ENCODE results near the gene MED13.

DNA sequence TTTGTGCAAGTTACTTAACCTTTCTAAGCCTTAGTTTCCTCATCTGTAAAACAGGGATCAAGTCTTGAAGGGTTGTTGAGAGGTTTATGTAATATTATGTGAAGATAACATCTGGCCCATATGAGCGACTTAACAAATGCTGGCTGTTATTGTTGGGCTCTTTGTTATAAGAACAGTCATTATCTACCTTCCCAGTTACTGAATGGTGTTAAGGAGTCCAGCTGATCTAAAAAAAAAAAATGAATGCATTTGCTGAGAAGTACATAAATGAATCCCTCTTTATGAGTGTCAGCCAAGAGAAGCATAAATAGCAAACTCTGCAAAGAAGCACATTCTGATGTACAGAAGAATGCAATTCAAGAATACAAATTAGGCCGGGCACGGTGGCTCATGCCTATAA, 24.3 kb upstream of the MED13 start:
- TF ChIP-seq TAF1 (IDR thresholded peaks at IDR 0.05; ENCODE audit: borderline replicate concordance, insufficient read depth, low read length) (no peak), POLR2AphosphoS5 (IDR thresholded peaks at IDR 0.05; ENCODE audit: low read depth, low read length) (no peak), SIN3A (IDR thresholded peaks at IDR 0.05; ENCODE audit: borderline replicate concordance, insufficient read depth, low read length) (no peak), FOXP2 (optimal IDR thresholded peaks at IDR 0.05; ENCODE audit: borderline replicate concordance, extremely low read depth, extremely low read length, insufficient read depth) (no peak)
- TF ChIP-seq, protein P1, sequence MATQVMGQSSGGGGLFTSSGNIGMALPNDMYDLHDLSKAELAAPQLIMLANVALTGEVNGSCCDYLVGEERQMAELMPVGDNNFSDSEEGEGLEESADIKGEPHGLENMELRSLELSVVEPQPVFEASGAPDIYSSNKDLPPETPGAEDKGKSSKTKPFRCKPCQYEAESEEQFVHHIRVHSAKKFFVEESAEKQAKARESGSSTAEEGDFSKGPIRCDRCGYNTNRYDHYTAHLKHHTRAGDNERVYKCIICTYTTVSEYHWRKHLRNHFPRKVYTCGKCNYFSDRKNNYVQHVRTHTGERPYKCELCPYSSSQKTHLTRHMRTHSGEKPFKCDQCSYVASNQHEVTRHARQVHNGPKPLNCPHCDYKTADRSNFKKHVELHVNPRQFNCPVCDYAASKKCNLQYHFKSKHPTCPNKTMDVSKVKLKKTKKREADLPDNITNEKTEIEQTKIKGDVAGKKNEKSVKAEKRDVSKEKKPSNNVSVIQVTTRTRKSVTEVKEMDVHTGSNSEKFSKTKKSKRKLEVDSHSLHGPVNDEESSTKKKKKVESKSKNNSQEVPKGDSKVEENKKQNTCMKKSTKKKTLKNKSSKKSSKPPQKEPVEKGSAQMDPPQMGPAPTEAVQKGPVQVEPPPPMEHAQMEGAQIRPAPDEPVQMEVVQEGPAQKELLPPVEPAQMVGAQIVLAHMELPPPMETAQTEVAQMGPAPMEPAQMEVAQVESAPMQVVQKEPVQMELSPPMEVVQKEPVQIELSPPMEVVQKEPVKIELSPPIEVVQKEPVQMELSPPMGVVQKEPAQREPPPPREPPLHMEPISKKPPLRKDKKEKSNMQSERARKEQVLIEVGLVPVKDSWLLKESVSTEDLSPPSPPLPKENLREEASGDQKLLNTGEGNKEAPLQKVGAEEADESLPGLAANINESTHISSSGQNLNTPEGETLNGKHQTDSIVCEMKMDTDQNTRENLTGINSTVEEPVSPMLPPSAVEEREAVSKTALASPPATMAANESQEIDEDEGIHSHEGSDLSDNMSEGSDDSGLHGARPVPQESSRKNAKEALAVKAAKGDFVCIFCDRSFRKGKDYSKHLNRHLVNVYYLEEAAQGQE (IDR thresholded peaks at IDR 0.05; ENCODE audit: insufficient read depth in 1 of 2, low read depth in 2 of 2, low read length in 2 of 2), result no peak

Data from PFSK-1 (cell line).